ENCODE measurements around the gene CCDC12. TPM values are rescaled to one million over a fixed set of nuclear protein-coding genes. Genes with fewer than 3 reads are reported as not detected.

CCDC12 gene
- total and polyA plus RNA-seq, 3 donors from 2014 or later: 43.3 to 66.6 (median 59.6) TPM

GRCh38 chr3:46921871-46922271 lies 54.7 kb downstream of the CCDC12 start:
- intact Hi-C loops (cut with DNase I; ENCODE audit: low total_unique reads): loop anchor here (5.0 kb wide), 1 partner anchor 75 kb away; no protein-coding TSS in a partner anchor
- 89 to 100% methylated on average over 3 to 7 of the region's 7 CpGs for WGBS, 2 donors
- Histone ChIP-seq H3K36me3 (ENCODE audit: low read depth, missing control alignments) (no peaks in the 10 kb centered on the region), H3K9me3 (no peaks in the 10 kb centered on the region), H3K27ac (no peak overlapping the region), H3K4me1 (peaks cover 15% of the 10 kb centered on the region), H3K4me3 (no peak overlapping the region), H3K27me3 (no peaks in the 10 kb centered on the region)
- TF ChIP-seq, protein P1, sequence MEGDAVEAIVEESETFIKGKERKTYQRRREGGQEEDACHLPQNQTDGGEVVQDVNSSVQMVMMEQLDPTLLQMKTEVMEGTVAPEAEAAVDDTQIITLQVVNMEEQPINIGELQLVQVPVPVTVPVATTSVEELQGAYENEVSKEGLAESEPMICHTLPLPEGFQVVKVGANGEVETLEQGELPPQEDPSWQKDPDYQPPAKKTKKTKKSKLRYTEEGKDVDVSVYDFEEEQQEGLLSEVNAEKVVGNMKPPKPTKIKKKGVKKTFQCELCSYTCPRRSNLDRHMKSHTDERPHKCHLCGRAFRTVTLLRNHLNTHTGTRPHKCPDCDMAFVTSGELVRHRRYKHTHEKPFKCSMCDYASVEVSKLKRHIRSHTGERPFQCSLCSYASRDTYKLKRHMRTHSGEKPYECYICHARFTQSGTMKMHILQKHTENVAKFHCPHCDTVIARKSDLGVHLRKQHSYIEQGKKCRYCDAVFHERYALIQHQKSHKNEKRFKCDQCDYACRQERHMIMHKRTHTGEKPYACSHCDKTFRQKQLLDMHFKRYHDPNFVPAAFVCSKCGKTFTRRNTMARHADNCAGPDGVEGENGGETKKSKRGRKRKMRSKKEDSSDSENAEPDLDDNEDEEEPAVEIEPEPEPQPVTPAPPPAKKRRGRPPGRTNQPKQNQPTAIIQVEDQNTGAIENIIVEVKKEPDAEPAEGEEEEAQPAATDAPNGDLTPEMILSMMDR (IDR thresholded peaks at IDR 0.05): no peak
- TF ChIP-seq POLR2A (IDR thresholded peaks at IDR 0.05): no peak
- no peak for DNase-seq

GRCh38 chr3:46921041-46921440 lies 55.5 kb downstream of the CCDC12 start:
- Histone ChIP-seq H3K4me3 (no peak overlapping the region), H3K27ac (no peak overlapping the region), H3K9me3 (no peaks in the 10 kb centered on the region), H3K4me1 (peaks cover 7% of the 10 kb centered on the region), H3K27me3 (no peaks in the 10 kb centered on the region), H3K36me3 (ENCODE audit: low read depth, missing control alignments) (no peaks in the 10 kb centered on the region)
- WGBS, 2 donors: 96 to 100% methylated on average over 3 to 4 of the region's 4 CpGs
- intact Hi-C loops (cut with DNase I; ENCODE audit: low total_unique reads): loop anchor here (5.0 kb wide), 1 partner anchor 76 kb away; no protein-coding TSS in a partner anchor
- DNase-seq: no peak
- TF ChIP-seq, protein P1 (IDR thresholded peaks at IDR 0.05): no peak
- no peak for TF ChIP-seq POLR2A (IDR thresholded peaks at IDR 0.05)

- H3K4me3 ChIP-seq: no peak overlapping the region
- no peaks in the 10 kb centered on the region for H3K36me3 ChIP-seq (ENCODE audit: low read depth, missing control alignments)
- DNase-seq: no peak
- no peaks in the 10 kb centered on the region for H3K9me3 ChIP-seq
- intact Hi-C loops (cut with DNase I; ENCODE audit: low total_unique reads): no loop called here
- no peaks in the 10 kb centered on the region for H3K4me1 ChIP-seq
- TF ChIP-seq, protein P1 (IDR thresholded peaks at IDR 0.05): no peak
- no peak for TF ChIP-seq POLR2A (IDR thresholded peaks at IDR 0.05)
- H3K27ac ChIP-seq: no peak overlapping the region
- 94 to 95% methylated on average over 4 of the region's 4 CpGs for WGBS, 2 donors
- H3K27me3 ChIP-seq: no peaks in the 10 kb centered on the region
These were observed 57.9 kb downstream of the CCDC12 start for GRCh38 chr3:46918634-46919033.

DNA sequence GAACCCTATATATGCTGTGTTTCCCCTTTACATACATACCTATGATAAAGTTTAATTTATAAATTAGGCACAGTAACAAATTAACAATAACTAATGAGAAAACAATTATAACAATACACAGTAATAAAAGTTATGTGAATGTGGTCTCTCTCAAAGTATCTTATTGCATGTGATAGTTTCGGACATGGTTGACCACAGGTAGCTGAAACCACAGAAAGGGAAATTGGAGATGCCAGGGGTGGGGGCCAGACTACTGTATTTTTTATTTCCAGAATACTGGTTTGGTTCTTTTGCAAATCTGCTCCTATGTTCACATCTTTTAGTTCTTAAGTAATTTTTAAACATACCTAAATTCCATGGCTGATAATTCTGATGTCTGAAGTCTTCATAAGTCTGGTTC lies 58.3 kb downstream of the CCDC12 start:
- H3K4me1 ChIP-seq: no peaks in the 10 kb centered on the region
- H3K27ac ChIP-seq: no peak overlapping the region
- intact Hi-C loops (cut with DNase I; ENCODE audit: low total_unique reads): no loop called here
- WGBS, 2 donors: 94 to 97% methylated on average over 1 of the region's 1 CpG
- H3K27me3 ChIP-seq: no peaks in the 10 kb centered on the region
- TF ChIP-seq POLR2A (IDR thresholded peaks at IDR 0.05): no peak
- TF ChIP-seq, protein P1 (IDR thresholded peaks at IDR 0.05): no peak
- H3K4me3 ChIP-seq: no peak overlapping the region
- H3K9me3 ChIP-seq: no peaks in the 10 kb centered on the region
- no peaks in the 10 kb centered on the region for H3K36me3 ChIP-seq (ENCODE audit: low read depth, missing control alignments)
- DNase-seq: no peak

DNA sequence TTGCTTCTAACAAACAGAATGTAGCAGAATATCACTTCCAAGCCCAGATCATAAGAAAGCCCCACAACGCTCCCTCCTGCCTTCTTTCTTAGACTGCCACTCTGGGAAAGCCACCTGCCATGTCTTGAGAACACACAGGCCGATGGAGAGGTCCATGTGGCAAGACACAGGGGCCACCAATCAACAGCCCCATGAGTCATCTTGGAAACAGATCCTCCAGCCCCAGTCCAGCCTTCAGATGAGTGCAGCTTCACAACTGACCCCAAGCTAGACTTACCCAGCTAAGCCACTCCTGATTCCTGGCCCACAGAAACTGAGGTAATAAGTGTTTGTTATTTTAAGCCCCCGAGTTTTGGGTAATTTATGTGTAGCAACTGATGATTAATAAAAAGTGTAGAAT lies 59.3 kb downstream of the CCDC12 start:
- DNase-seq: no peak
- no peak overlapping the region for H3K27ac ChIP-seq
- H3K27me3 ChIP-seq: no peaks in the 10 kb centered on the region
- no peaks in the 10 kb centered on the region for H3K4me1 ChIP-seq
- no peak for TF ChIP-seq POLR2A (IDR thresholded peaks at IDR 0.05)
- TF ChIP-seq, protein P1 (IDR thresholded peaks at IDR 0.05): no peak
- intact Hi-C loops (cut with DNase I; ENCODE audit: low total_unique reads): no loop called here
- 98 to 100% methylated on average over 3 of the region's 3 CpGs for WGBS, 2 donors
- no peaks in the 10 kb centered on the region for H3K36me3 ChIP-seq (ENCODE audit: low read depth, missing control alignments)
- H3K4me3 ChIP-seq: no peak overlapping the region
- no peaks in the 10 kb centered on the region for H3K9me3 ChIP-seq
